ENCODE data around the gene ANKRD10.

Gene ANKRD10

DNA sequence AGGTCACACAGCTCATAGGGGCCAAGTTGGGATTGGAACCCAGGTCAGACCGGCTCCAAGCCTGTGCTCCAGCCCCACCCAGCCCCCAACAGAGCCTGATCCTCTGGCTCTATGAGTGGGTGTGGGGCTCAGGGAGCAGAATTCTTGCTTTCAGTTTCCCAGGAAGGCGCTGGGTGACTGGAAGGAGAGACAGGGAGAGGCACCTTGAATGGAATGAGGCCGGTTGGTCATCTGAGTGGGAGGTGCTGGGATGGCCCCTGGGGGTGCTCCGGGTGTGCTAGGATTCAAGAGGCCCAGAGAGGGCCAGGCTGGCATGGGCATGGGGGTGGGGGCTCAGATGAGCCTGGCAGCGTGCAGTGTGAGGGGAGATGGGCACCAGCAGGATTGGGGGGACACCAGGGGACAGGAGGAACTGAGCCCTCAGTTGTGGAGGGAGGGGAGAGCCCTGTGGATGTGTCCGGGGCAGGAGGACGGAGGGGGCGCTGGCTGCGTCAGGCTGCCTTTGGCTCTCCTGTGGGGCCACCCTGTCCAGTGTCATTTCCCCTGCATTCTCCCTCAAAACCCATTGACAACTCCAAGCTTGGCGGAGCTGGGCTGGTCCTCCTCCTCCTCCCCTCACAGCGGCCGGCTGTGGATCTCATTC is 31.2 kb upstream of the ANKRD10 start:
- DNase-seq (ENCODE audit: low read depth in 2 of 2, low spot score in 1 of 2): no peak

DNA sequence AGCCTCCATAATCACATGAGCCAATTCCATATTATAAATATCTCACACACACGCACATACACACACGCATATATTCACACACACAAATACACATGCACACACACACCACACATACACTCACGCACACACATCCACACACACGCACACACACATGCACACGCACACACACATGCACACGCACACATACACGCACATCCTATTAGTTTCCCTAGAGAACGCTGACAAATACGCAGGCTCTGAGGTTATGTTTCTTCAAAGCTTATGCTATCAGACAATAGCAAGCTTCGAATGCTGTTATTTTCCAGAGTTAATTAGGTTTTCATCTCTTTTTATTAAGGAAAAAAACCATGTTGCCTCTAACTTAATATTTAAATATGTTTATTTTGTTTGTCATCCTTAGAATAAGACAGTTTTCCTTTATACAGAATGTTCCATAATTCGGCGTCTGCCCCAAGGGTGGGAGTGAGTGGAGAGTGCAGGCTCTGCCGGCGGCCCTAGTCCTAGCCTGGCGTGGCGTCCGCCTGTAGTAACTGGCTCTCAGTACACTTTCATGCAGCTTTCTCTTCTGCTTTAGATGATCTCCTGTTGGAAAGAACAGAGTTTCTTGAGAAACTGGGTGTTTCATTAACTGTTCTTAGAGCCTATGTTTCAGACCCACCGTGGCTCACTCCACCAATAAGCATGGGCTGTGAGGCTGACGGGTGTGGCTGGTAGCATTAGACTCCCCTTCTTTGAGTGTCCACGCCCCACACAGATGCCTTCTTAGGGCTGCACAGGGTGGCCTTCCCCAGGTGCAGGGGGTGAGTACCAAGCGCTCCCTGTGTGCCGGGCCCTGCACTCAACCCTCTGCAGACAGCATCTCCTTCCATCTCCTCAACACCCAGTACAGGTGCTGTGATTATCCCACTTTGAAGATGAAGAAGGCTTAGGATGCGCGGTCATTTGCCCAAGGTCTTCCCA is 30.4 kb upstream of the ANKRD10 start:
- no peak for DNase-seq (ENCODE audit: low read depth in 2 of 2, low spot score in 1 of 2)

DNA sequence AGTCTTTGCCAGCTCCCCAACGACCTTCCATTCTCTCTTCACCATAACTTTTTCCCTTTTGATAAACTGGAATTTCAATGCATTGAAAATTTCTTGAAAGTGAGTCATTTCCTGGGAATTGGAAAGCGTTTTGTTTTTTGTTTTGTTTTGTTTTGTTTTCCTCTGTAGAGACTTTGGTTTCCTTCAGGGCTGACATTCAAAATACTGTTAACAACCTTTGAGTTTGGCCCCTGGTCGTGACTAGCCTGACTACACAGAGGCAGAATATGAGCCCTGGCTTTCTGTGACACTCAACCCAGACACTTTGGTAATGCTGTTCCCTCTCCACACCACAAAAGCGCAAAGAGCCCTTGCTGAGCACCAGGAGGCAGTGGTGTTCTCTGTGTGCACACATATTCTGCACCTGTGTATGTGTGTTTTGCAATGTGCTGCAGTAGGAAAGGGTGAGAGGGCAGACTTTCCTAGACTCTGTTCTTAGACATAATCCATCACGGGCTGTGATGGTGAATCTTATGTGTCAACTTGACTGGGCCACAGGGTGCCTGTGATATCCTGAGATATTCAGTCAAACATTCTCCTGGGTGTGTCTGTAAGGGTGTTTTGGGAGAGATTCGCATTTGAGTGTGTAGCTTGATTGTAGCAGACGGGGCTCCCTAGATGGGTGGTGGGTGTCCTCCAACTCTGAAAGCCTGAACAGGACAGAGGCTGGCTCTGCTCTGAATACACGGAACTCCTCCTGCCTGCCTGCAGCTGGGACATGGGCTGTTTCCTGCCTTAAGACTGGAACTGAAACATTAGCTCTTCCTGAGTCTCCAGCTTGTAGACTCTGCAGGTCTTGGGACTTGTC is 29.5 kb upstream of the ANKRD10 start:
- no peak for DNase-seq (ENCODE audit: low read depth in 2 of 2, low spot score in 1 of 2)

DNA sequence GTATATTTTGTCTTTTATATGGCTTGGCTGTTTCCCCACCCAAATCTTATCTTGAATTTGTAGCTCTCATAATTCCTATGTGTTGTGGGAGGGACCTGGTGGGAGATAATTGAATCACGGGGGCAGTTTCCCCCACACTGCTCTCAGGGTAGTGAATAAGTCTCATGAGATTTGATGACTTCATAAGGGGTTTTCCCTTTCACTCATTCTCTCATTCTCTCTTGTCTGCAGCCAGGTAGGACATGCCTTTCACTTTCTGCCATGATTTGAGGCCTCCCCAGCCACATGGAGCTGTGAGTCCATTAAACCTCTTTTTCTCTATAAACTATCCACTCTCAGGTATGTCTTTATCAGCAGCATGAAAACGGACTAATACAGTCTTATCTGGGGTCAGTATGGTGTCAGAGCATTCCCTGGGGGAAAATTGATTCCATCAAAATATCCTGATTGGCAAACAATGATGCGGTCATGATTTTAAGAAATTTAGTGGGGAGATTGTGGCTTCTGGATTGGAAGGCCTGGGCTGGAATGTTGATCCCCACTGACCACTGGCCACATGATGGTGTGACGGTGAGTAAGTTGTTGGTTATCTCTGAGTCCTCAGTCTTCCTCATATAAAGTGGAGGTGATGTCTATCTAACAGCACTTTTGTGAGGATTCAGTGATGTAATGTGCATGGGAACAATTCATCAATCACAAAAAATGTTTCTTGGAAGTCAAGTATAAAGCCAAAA is 27.5 kb upstream of the ANKRD10 start:
- no peak for DNase-seq (ENCODE audit: low read depth in 2 of 2, low spot score in 1 of 2)

DNA sequence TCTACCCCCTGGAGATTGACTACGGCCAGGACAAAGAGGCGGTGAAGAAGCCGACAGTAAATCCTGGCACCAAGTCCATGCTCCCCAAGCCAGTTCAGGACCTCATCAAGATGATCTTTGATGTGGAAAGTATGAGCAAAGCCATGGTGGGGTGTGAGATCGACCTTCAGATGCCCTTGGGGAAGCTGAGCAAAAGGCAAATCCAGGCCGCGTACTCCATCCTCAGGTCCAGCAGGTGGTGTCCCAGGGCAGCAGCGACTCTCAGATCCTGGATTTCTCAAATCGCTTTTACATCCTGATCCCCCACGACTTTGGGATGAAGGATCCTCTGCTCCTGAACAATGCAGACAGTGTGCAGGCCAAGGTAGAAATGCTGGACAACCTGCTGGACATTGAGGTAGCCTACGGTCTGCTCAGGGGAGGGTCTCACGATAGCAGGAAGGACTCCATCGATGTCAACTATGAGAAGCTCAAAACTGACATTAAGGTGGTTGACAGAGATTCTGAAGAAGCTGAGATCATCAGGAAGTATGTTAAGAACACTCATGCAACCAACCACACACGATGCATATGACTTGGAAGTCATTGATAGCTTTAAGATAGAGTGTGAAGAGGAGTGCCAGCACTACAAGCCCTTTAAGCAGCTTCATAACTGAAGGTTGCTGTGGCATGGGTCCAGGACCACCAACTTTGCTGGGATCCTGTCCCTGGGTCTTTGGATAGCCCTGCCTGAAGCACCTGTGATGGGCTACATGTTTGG is 24.0 kb upstream of the ANKRD10 start:
- no peak for DNase-seq (ENCODE audit: low read depth in 2 of 2, low spot score in 1 of 2)

DNA sequence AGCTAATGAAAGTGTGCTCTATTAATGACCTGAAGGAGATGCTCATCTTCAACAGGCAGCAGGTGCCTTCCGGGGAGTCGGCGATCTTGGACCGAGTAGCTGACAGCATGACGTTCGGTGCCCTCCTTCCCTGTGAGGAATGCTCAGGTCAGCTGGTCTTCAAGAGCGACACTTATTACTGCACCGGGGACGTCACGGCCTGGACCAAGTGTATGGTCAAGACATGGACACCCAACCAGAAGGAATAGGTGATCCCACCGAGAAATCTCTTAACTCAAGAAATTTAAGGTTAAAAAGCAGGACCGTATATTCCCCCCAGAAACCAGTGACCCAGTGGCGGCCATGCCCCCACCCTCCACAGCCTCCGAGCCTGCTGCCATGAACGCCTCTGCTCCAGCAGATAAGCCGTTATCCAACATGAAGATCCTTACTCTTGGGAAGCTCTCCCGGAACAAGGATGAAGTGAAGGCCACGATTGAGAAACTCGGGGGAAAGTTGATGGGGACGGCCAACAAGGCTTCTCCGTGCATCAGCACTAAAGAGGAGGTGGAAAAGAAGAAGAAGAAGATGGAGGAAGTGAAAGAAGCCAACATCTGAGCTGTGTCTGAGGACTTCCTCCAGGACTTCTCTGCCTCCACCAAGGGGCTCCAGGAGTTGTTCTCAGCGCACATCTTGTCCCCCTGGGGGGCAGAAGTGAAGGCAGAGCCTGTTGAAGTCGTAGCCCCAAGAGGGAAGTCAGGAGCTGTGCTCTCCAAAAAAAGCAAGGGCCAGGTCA is 22.8 kb upstream of the ANKRD10 start:
- no peak for DNase-seq (ENCODE audit: low read depth in 2 of 2, low spot score in 1 of 2)

DNA sequence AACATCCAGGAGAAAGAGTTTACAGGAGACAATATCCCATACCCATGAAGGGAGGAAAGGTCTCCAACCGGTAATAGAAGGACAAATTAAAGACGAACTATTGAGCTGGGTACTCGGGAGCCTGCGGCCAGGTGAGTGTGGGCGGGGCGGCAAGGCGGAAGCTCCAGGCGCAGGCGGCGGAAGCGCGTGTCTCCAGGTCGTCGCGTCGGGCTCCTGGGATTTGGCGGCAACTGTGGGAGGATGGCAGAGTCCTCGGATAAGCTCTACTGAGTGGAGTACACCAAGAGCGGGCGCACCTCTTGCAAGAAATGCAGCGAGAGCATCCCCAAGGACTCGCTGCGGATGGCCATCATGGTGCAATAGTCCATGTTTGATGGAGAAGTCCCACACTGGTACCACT is 21.6 kb upstream of the ANKRD10 start:
- DNase-seq (ENCODE audit: low read depth in 2 of 2, low spot score in 1 of 2): no peak

DNA sequence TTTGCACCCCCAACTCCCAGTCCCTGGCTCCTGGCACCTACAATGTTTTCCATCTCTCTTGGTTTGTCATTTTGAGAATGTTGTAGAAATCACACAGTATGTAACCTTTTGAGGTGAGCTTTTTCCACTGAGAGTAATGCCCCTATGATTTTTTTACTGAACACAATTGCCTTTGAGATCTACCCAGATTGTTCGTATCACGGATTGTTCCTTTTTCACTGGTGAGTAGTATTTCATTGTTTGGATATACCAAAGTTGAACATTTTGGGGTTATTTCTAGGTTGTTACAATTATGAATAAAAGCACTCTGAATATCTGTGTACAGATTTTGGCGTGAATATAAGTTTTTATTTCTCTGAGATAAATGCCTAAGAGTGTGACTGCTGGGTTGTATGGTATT is 17.7 kb upstream of the ANKRD10 start:
- DNase-seq (ENCODE audit: low read depth in 2 of 2, low spot score in 1 of 2): no peak

DNA sequence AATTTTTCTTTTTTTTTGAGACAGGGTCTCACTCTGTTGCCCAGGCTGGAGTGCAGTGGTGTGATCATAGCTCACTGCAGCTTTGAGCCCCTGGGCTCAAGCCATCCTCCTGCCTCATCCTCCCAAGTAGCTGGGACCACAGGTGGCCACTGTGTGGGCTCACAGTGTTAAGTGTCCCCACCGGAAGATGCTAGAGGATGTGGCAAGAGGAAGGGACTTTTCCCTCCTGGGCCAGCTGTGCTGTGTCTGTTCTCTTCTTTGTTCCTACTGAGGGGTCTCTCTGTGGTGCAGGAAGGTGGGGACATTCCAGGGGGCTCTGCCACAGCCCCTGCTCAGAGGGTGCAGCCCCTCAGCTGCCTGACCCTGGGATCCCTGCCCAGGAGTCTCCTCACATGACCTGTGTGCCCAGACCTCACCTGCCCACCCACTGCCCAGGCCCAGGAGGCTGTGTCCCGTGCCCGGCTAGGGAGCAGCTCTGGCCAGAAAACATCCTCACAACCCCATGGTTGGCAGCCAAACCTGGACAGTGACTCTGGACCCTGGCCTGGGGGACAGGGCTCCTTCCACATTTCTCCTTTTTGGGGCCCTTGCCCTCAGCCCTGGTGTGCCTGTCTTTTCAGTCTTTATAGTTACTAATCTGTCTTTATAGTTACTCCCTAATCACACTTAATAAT is 14.4 kb upstream of the ANKRD10 start:
- no peak for DNase-seq (ENCODE audit: low read depth in 2 of 2, low spot score in 1 of 2)

DNA sequence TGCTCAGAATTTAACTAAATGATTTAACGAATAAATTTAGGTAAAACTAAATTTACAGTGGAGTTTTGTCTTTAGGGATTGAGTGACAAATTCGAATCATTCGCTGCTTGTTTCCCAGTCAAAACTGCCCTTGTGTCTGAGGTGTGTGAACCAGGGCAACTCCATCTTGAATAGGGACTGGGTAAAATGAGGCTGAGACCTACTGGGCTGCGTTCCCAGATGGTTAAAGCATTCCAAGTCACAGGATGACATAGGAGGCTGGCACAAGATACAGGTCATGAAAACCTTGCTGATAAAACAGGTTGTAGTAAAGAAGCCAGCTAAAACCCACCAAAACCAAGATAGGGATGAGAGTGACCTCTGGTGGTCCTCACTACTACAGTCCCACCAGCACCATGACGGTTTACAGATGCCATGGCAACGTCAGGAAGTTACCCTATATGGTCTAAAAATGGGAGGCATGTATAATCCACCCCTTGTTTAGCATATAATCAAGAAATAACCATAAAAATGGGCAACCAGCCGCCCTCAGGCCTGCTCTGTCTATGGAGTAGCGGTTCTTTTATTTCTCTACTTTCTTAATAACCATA is 10.2 kb upstream of the ANKRD10 start:
- DNase-seq (ENCODE audit: low read depth in 2 of 2, low spot score in 1 of 2): no peak

DNA sequence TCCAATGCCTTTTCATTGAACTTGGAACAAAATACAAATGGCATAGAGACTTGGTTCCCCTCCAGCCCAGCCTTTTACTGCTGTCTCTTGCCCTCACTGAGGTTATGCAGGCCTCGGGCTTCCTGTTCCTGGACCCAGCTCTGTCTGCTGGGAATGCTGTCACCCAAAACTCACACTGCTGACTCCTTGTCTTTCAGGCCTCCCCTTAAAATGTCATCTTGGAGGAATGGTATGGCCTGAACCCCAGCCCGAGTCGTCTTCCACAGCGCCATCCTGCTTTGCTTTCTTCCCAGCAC is 9.7 kb upstream of the ANKRD10 start:
- DNase-seq (ENCODE audit: low read depth in 2 of 2, low spot score in 1 of 2): no peak

DNA sequence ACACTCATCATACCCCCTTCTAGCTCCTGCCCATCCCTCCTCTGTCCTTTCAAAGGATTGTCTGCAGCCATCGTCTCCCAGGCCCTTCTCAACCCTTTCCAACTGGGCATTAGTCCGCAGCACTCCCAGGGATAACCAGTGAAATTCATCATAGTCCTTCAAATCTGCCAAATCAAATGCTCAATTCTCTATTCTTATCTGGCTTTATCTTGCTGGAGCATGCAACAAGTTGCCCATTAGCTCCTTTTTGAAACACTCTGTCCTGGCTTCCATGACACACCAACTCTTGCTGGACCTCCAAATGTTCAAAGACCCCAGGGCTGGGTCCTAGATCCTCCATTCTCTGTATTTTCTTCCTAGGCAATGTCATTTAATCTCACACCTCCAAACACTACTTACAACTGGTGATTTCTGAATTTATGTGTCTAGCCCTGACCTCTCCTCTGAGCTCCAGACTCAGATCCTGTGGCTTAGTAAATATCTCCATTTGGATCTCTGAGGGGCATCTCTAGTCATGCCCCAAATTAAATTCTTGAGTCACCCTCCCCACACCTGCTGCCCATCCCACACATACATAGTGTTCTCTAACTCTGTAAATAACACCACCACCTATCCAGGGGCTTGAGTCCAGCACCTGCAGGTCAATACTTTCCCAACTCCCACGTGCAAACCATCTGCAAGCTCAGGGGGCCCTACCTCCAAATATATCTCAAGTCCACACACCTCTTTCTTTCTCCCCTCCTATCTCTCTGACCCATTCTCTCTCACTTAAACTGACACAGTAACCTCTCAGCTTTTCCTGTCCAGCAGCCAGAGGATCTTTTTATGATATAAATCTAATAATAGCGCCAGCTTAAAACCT is 9.1 kb upstream of the ANKRD10 start:
- DNase-seq (ENCODE audit: low read depth in 2 of 2, low spot score in 1 of 2): no peak

DNA sequence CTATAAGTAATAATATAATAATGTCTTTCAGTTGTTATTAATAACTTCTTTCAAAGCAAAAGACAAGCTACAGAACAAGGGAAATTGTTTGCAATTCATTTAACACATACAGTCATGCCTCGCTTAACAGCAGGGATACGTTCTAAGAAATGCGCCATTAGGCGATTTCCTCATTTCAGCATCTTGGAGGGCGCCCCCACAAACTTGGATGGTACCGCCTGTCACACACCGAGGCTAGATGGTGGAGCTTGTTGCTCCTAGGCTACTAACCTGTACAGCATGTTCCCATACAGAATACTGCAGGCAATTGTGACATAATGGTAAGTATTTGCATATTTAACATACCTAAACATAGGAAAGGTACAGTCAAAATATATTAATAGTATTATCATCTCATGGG is 8.2 kb upstream of the ANKRD10 start:
- DNase-seq (ENCODE audit: low read depth in 2 of 2, low spot score in 1 of 2): no peak

DNA sequence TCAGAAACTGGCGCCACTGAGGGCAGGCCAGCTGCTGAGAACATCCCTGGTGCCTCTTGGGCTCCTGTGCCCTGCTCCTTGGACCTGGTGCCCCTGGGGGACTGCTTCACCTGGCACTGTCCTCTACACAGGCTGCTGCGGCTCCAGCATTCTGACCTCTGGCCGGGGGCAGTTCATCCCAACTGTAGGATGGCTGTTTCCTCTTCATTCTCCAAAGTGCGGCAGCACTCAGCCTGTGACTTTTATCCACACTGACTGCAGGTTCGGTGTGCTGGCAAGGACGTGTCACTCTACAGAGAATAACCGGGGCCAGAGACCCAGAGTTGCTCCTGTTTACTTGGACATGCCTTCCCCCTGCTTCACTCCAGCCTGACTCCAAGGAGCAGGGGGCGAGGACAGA is 7.6 kb upstream of the ANKRD10 start:
- DNase-seq (ENCODE audit: low read depth in 2 of 2, low spot score in 1 of 2): no peak

DNA sequence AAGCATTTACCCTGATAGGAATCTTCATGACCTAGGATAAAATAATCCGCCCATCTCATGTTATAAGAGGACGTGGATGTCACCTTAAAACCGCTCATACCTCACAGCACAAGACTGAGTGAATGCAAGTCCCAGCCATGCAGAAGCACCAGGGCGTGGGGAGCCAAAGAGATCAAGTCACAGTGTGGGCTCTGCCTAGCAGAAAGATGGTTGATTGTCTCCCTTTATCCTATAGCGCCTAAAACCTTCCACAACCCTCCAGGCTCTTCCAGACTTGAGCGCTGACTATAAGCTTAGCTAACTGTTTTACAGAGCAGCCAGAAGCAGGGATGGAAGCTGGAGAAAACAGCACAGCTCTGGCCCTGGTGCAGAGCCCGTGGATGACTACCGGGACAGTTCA is 6.8 kb upstream of the ANKRD10 start:
- no peak for DNase-seq (ENCODE audit: low read depth in 2 of 2, low spot score in 1 of 2)

DNA sequence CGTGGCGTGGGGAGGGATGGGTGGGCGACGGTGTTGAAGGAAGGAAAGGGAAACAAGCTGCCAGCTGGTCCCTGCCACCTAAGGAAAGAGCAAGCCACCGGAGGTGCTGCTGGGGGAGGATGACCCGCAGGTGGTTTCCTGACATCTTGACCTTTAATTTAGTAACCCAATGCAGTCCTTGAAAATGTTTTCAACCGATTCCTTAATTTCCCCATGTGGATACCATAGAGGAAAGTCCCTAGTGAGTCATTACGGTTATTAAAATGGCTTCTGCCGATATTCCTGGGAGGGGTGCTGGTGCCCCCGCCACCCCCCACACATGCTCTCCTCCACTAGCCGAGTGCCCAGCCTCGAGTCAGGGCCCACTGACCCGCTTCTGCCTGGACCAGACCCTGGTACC is 6.3 kb upstream of the ANKRD10 start:
- no peak for DNase-seq (ENCODE audit: low read depth in 2 of 2, low spot score in 1 of 2)

DNA sequence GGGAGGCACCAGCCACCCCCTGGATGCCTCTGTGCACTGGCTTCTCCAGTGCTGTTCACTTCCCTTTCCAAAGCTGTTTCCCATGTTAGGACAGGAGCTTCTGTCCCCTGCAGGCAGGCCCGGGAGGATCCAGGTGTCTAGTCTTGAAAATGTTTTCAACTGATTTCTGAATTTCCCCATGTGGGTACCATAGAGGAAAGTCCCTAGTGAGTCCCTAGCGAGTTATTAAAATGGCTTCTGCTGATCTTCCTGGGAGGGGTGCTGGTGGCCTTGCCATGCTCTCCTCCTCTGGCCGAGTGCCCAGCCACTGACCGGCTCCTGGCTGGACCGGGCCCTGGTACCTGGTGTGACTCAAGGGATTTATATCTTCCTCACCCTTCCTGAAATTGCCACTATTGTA is 5.2 kb upstream of the ANKRD10 start:
- DNase-seq (ENCODE audit: low read depth in 2 of 2, low spot score in 1 of 2): no peak

Data from stimulated activated CD8-positive, alpha-beta memory T cell treated with anti-CD3 and anti-CD28 coated beads, Interleukin-4, amount 100 ng/mL, for 1 hour (primary cell).